Measurements from ENCODE around the gene KMT5C.

KMT5C gene

DNA sequence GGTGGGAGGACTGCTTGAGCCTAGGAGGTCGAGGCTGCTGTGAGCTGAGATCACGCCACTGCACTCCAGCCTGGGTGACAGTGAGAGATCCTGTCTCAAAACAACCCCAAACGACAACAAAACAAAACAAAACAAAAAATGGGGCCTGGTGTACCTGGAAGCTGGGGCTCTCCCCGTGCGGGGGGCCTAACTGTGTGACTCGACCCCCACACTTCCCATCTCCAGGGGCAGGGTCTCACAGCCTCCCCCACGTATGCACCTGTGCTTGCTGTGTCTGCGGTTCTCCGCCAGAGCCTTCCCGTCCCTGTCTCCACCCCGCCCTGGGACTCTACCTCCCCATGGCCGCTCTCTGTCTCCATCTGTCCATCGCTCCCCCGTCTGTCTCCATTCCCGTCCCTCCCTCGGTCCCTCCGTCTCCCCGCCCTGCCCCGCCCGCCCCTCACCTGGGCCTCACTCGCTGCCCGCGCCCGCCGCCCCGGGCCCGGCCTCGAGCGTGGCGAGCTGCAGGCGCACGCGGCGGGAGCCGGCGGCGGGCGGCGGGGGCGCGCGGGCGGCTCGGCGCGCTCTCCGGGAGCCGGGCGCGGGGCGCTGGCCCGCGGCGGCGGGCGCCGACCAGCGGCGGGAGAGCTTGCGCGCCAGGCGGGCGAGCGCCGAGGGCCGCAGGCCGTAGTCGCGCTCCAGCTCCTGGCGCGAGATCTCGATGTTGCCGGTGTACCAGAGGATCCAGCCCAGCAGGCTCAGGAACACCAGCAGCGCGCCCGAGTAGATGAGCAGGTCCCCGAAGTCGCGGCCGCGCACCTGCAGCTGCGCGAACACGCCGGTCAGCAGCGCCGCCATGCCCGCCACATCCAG lies 43.8 kb downstream of the KMT5C start:
- H3K27ac ChIP-seq = peak overlapping the region; percentile 93

DNA sequence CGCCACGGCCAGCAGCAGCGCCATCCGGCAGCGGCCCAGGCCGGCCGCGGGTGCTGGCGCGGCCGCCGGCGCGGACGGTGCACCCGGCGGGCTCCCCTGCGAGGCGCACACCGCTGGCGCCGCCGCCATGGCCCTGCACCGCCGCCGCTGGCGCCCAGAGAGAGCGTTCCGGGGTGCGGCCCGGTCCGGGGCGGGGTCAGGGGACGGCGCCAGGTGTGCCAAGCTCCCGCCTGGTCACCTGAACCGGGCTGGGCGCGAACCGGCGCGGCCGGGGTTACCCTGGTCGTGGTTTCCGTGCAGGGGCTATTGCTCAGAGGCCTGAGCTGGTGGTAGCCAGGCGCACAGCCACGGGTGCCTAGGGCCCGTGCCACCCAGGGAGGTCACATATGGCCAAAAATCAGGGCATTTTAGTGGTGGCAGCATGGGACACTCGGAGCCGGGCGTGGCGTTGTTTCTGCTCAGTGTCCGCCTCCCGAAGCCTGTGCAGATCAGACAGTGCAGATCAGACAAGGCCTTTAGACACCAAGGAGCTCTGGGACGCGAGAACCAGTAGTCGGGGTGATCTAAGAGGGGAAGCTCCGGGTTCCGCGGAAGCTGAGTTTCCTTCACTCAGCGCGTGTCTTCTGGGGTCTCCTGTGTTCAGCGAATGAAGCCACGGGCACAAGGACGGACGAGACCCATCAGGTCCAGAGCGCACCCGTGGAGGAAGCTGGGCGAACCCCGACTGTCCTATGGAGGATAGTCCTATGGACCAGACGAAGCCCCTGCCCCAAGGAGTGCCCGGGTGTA lies 44.6 kb downstream of the KMT5C start, which contains the start of gene TMEM238:
TSS of gene TMEM238 (minus strand) at position 162 of the 789 bp plus-strand sequence. CDS start at position 129, 33 bp downstream.
- peak within 1 kb of the TSS; percentile 93 for H3K27ac ChIP-seq
- no peak for DNase-seq (ENCODE audit: low read depth, low spot score)

More for the DNA sequence above, 43.8 kb downstream of the KMT5C start:
- peak; percentile 48 for DNase-seq (ENCODE audit: low read depth, low spot score)

DNA sequence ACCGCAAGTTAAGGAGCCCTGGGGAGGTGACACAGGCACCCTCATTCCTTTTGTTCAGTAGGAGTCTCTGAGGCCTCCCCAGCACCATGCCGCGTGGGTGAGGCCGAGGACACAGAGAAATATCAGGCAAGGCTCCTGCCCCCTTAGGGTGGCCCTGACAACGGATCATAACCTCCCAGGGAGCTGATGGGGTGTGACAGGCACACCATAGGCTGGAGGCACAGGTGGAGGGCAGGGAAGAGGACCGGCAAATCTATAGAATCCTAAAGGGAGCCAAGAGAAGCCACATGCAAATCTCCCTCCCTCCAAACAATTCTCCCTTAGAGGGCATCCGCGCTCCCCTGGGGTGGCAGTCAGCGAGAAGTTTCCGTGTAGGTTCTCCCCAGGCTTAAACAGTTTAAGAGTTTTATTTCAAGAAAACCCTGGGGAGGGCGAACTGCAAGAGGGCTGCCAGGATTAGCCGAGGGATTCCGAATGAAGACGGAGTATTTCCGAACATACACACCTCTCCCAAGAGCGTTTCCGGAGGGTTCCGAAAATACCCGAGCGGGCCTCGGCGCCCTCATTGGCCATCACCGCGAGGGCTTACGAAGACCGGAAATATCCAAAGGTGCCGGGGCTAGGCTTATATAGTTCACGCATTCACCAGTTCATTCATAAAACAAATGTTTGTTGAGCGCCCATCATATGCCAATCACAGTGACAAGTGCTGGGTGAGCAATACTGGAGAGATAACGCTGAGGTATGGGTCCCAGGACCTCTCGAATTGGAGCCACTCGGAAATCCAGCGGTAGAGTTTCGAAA lies 45.4 kb downstream of the KMT5C start:
- peak overlapping the region; percentile 93 for H3K27ac ChIP-seq
- peak; percentile 74 for DNase-seq (ENCODE audit: low read depth, low spot score)

DNA sequence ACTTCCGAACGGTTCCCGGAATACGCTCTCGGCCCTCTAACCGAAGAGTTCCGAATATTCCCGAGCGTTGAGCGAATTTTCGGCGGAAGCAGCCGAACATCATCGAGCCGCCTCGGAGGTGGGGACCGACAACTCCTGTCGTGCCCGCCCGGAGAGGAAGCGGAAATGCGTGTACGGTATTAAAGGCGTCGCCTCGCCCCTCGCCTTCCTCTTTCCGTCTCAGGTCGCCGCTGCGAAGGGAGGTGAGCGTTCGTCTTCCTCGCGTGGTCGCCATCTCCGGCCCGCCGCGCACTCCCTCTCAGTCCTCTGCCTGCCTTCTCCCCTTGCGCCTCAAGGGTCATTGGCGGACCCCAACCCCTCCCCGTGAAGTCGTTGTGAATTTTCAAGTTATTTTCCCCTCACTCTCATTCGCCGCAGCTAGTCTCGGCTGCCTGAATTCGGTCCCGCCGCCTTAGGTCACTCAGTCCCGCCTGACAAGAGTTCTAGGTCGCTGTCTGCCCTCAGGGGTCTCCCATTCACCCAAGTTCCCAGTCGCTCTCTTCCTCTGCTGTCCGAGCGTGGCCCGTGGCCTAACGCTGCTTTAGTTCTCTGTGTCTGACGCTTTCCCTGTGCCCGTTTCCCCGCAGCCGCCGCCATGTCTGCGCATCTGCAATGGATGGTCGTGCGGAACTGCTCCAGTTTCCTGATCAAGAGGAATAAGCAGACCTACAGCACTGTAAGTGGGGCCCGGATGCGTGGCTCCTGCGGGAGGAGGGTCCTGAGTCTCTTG lies 46.2 kb downstream of the KMT5C start, which contains the start of gene RPL28:
TSS of gene RPL28 (plus strand) at position 209 of the 769 bp plus-strand sequence. CDS start at position 635, 426 bp downstream.
- peak within 1 kb of the TSS; percentile 93 for H3K27ac ChIP-seq
- DNase-seq (ENCODE audit: low read depth, low spot score) = peak; percentile 87

DNA sequence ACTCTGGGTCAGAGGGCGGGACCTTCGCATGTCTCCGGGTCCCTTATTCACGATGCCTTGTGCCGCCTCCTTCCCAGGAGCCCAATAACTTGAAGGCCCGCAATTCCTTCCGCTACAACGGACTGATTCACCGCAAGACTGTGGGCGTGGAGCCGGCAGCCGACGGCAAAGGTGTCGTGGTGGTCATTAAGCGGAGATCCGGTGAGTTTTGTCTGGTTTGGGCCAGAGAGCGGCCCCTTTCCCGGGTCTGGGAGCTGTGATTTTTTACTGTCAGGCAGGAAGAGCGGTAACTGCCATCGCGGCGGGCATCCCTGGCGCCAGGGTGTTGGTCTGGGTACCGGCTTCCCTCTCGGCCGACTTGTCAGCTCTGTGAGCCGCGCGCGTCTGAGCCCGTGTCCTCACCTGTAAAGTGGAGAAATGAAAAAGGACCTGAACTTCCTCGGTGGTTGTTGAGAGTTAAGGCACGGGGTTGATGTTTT lies 46.9 kb downstream of the KMT5C start:
- DNase-seq (ENCODE audit: low read depth, low spot score) = no peak
- peak overlapping the region; percentile 93 for H3K27ac ChIP-seq

DNA sequence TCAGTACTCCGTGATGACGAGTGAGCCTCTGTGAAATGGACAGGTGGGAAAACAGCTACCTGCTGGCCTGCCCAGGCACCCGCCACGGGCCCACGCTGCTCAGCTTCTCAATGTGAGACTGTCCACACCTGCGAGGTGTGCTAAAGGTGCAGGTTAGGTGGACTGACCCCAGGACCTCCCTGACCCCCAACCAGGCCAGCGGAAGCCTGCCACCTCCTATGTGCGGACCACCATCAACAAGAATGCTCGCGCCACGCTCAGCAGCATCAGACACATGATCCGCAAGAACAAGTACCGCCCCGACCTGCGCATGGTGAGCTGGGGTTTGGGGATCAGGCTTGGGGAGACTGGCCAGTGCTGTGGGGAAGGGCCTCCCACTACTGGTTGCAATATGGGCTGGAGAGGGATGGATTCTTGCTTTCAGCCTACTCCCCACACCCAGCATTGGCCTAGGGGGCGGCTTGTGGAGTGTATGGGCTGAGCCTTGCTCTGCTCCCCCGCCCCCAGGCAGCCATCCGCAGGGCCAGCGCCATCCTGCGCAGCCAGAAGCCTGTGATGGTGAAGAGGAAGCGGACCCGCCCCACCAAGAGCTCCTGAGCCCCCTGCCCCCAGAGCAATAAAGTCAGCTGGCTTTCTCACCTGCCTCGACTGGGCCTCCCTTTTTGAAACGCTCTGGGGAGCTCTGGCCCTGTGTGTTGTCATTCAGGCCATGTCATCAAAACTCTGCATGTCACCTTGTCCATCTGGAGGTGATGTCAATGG lies 48.2 kb downstream of the KMT5C start:
- H3K27ac ChIP-seq = peak overlapping the region; percentile 93
- no peak for DNase-seq (ENCODE audit: low read depth, low spot score)

DNA sequence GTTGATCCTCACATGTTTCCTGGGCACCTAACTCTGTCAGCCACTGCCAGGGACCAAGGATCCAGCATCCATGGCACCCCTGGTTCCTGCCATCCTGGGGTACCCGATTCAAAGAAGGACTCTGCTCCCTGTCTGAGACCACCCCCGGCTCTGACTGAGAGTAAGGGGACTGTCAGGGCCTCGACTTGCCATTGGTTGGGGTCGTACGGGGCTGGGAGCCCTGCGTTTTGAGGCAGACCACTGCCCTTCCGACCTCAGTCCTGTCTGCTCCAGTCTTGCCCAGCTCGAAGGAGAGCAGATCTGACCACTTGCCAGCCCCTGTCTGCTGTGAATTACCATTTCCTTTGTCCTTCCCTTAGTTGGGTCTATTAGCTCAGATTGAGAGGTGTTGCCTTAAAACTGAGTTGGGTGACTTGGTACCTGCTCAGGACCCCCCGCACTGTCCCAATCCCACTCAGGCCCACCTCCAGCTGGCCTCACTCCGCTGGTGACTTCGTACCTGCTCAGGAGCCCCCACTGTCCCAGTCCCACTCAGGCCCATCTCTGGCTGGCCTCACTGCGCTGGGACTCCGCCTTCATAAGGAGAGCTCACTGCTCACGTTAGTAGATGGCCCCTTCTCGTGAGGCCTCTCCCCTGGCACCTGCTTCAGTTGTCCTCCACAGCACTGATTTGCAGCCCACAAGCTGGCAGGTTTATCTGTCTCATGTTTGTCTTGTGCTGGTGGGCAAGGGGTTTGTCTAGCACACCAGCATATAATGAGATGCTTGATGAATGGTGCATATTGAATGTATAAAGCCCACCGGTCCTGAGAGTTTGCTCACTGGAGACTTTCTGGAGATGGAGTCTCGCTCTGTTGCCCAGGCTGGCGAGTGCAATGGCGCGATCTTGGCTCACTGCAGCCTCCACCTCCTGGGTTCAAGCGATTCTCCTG lies 50.0 kb downstream of the KMT5C start:
- H3K27ac ChIP-seq = no peak overlapping the region
- no peak for DNase-seq (ENCODE audit: low read depth, low spot score)

DNA sequence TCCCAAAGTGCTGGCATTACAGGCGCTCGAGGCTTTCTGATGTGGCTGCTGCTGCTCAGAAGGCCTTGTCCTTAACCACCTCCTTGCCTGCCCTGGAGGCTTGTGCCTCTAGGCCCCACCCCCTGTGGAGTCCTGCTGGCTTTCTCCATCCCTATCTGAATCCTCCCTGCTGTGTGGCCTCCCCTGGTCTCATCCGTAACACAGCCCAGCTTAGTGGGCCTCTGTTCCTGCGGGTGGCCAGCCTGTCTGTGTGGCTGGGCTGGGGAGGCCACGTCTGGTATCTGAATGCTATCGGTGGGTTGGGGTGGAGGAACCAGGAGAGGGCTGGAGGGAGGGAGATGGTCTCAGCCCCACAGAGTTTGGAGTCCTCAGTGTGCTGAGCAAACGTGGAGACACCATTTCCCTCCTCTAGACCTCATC lies 50.8 kb downstream of the KMT5C start:
- DNase-seq (ENCODE audit: low read depth, low spot score) = no peak
- H3K27ac ChIP-seq = no peak overlapping the region

DNA sequence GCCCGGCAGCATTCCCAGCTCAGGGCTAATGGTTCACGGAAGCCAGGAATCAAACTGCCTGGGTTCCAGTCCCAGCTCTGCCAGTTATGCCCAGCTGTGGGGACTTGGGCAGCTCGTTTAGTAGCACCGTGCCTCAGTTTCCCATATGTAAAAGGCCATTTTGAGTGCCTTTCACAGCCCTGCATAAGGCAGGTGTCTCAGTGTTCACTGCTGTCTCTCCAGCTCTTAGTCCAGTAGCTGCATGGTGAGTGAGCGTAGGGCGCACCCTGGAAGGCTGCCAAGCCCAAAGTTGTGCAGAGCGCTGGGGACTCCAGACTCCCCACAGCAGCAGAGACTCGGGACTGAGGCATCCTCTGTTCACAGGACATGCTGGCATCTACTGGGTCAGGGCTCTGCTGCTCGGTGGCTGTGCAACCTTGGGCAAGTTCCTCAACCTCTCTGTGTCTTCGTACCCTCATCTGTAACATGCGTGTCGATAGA lies 51.6 kb downstream of the KMT5C start:
- DNase-seq (ENCODE audit: low read depth, low spot score) = no peak
- H3K27ac ChIP-seq = no peak overlapping the region

DNA sequence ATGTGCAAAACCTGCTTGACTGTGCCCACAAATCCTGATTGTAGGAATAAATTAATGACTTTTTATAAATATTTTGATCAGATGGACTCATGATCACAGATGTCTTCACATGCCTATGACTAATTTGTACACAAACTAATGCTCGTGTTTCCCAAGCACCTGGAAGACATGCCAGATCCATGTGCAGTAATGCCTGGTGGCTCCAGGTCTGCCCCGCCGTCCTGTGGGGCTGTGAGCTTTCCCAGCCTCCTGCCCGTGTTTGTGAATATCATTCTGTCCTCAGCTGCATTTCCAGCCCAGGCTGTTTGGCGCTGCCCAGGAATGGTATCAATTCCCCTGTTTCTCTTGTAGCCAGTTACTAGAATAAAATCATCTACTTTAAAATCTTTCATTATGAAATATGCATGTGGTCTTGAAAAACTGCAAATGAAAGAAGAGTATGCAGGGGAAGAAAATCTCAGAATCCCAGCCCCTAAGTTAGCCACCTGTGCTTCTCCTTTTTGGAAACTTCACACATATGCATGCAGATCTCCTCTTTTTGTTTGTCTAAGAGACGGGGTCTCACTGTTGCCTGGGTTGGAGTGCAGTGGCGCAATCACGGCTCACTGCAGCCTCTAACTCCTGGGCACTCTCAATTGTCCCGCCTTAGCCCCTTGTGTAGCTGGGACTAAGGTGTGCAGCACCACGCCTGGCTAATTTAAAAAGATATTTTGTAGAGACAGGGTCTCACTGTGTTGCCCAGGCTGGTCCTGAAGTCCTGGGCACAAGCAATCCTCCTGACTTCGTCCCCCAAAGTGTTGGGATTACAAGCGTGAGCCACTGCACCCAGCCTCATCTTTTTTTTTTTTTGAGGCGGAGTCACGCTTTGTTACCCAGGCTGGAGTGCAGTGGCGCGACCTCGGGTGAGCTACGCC lies 52.3 kb downstream of the KMT5C start:
- DNase-seq (ENCODE audit: low read depth, low spot score) = no peak
- no peak overlapping the region for H3K27ac ChIP-seq

DNA sequence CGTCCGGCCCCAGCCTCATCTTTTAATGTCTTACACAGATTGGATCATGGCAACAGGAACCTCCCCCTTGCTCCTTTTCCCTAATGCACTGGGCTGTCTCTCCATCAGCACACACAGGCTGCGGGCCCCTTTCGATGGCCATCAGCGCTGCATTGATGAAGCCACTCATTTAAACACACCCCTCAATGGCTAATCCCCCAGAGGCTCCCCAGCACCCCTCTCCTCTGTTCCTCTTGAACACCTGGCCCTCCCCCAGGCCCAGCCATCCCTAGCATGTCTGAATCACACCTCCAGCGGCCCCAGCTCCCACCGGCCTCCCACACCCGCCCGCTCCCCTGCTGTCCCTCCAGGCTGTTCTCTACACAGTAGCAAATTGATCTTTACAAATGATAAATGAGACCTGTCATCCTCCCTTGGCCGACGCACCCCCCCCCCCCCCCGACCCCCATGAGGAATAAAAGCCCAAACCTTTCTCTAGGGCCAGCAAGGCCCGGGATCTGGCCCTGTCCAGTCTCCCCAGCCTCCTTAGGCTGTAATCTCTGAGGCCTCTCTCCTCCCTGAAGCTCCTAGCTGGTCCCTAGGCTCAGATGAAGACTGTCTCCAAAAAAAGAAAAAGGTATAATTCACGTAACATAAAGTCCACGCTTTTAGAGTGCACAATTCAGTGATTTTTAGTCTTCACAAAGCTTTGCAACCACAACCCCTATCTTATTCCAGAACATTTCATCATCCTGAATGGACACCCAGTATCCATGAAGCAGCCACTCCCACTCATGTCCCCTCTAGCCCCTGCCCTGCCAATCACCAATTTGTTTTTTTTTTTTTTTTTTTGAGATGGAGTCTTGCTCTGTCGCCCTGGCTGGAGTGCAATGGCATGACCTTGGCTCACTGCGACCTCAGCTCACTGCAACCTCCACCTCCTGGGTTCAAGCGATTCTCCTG lies 53.4 kb downstream of the KMT5C start:
- no peak for DNase-seq (ENCODE audit: low read depth, low spot score)
- H3K27ac ChIP-seq = no peak overlapping the region
